ENCODE data around the gene SPTBN1. TPM values are rescaled to one million over a fixed set of nuclear protein-coding genes. Genes with fewer than 3 reads are reported as not detected.

Gene SPTBN1
- total and polyA plus RNA-seq, 9 of the 15 experiments (the other 6 are each of a cell fraction or from before 2014, with no cell fraction given): 8.9 to 66.8 (median 31.4) TPM

DNA sequence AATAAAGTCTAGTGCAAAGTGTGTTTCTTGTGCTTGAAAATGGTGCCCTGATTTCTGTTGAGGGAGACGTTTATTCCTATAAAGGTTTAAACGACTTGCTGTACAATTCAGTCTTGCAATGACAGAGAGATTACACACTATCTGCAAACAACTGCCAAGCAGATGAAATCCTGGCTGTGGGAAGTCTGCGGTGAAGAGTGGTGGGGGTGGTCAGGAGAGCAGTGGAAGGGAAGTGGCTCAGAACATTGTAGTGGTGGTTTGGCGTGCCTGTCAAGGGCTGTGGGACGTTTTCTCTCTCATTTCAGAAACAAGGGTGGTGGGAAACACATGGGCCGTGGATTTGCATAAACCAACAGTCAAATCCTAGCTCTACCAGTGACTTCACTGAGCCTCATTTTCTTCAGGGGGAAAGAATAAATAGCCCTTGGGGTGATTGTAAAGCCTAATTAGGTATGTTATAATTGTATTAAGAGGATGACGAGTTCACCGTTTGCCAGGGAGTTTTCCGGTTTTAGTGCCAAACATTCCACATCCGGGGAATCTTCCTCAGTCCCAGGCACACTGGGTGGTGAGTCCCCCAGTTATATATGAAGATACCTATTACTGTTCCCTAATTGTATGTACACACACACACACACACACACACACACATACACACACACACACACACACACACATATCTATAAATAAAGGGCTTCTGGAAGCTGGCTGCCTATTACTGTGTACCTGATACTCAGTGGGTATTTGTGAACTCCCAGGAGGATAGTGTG is 115.0 kb downstream of the SPTBN1 start (continued):
- TF ChIP-seq, protein P1, sequence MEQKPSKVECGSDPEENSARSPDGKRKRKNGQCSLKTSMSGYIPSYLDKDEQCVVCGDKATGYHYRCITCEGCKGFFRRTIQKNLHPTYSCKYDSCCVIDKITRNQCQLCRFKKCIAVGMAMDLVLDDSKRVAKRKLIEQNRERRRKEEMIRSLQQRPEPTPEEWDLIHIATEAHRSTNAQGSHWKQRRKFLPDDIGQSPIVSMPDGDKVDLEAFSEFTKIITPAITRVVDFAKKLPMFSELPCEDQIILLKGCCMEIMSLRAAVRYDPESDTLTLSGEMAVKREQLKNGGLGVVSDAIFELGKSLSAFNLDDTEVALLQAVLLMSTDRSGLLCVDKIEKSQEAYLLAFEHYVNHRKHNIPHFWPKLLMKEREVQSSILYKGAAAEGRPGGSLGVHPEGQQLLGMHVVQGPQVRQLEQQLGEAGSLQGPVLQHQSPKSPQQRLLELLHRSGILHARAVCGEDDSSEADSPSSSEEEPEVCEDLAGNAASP (IDR thresholded peaks at IDR 0.05): no peak
- peak; percentile 35; the same call in 1 of the 2 replicates for TF ChIP-seq NFE2 (IDR thresholded peaks at IDR 0.05; ENCODE audit: low read depth)
- no peak for TF ChIP-seq ZNF184 (CRISPR knock-in tag; IDR thresholded peaks at IDR 0.05)
- TF ChIP-seq SMC3 (conservative IDR thresholded peaks at IDR 0.05; ENCODE audit: insufficient read depth, low read depth, low read length): no peak
- TF ChIP-seq, protein P2, sequence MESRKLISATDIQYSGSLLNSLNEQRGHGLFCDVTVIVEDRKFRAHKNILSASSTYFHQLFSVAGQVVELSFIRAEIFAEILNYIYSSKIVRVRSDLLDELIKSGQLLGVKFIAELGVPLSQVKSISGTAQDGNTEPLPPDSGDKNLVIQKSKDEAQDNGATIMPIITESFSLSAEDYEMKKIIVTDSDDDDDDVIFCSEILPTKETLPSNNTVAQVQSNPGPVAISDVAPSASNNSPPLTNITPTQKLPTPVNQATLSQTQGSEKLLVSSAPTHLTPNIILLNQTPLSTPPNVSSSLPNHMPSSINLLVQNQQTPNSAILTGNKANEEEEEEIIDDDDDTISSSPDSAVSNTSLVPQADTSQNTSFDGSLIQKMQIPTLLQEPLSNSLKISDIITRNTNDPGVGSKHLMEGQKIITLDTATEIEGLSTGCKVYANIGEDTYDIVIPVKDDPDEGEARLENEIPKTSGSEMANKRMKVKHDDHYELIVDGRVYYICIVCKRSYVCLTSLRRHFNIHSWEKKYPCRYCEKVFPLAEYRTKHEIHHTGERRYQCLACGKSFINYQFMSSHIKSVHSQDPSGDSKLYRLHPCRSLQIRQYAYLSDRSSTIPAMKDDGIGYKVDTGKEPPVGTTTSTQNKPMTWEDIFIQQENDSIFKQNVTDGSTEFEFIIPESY (CRISPR knock-in tag; IDR thresholded peaks at IDR 0.05): no peak
- TF ChIP-seq, protein P3, sequence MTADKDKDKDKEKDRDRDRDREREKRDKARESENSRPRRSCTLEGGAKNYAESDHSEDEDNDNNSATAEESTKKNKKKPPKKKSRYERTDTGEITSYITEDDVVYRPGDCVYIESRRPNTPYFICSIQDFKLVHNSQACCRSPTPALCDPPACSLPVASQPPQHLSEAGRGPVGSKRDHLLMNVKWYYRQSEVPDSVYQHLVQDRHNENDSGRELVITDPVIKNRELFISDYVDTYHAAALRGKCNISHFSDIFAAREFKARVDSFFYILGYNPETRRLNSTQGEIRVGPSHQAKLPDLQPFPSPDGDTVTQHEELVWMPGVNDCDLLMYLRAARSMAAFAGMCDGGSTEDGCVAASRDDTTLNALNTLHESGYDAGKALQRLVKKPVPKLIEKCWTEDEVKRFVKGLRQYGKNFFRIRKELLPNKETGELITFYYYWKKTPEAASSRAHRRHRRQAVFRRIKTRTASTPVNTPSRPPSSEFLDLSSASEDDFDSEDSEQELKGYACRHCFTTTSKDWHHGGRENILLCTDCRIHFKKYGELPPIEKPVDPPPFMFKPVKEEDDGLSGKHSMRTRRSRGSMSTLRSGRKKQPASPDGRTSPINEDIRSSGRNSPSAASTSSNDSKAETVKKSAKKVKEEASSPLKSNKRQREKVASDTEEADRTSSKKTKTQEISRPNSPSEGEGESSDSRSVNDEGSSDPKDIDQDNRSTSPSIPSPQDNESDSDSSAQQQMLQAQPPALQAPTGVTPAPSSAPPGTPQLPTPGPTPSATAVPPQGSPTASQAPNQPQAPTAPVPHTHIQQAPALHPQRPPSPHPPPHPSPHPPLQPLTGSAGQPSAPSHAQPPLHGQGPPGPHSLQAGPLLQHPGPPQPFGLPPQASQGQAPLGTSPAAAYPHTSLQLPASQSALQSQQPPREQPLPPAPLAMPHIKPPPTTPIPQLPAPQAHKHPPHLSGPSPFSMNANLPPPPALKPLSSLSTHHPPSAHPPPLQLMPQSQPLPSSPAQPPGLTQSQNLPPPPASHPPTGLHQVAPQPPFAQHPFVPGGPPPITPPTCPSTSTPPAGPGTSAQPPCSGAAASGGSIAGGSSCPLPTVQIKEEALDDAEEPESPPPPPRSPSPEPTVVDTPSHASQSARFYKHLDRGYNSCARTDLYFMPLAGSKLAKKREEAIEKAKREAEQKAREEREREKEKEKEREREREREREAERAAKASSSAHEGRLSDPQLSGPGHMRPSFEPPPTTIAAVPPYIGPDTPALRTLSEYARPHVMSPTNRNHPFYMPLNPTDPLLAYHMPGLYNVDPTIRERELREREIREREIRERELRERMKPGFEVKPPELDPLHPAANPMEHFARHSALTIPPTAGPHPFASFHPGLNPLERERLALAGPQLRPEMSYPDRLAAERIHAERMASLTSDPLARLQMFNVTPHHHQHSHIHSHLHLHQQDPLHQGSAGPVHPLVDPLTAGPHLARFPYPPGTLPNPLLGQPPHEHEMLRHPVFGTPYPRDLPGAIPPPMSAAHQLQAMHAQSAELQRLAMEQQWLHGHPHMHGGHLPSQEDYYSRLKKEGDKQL (CRISPR knock-in tag; IDR thresholded peaks at IDR 0.05; ENCODE audit: borderline replicate concordance): no peak
- TF ChIP-seq RUNX1 (IDR thresholded peaks at IDR 0.05; ENCODE audit: low read depth): peak; percentile 88; the same call in 1 of the 2 replicates
- TF ChIP-seq MTA2 (IDR thresholded peaks at IDR 0.05; ENCODE audit: low read depth): 0 out of 2 replicates have a peak, but pooled peaks have one; percentile 29
- peak; percentile 58; the same call in 1 of the 2 replicates for TF ChIP-seq SMARCC2 (IDR thresholded peaks at IDR 0.05; ENCODE audit: low read depth)
- TF ChIP-seq BHLHE40 (IDR thresholded peaks at IDR 0.05; ENCODE audit: low read length): peak; percentile 63
- TF ChIP-seq SAFB (IDR thresholded peaks at IDR 0.05; ENCODE audit: borderline replicate concordance, low read depth, low read length): no peak
- TF ChIP-seq ATF1 (CRISPR knock-in tag; IDR thresholded peaks at IDR 0.05): no peak
- TF ChIP-seq ATF1 (tag; IDR thresholded peaks at IDR 0.05): peak; percentile 22; the same call in 1 of the 2 replicates
- TF ChIP-seq, protein P4, sequence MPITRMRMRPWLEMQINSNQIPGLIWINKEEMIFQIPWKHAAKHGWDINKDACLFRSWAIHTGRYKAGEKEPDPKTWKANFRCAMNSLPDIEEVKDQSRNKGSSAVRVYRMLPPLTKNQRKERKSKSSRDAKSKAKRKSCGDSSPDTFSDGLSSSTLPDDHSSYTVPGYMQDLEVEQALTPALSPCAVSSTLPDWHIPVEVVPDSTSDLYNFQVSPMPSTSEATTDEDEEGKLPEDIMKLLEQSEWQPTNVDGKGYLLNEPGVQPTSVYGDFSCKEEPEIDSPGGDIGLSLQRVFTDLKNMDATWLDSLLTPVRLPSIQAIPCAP (CRISPR knock-in tag; IDR thresholded peaks at IDR 0.05; ENCODE audit: borderline replicate concordance): no peak
- TF ChIP-seq RBM39 (optimal IDR thresholded peaks at IDR 0.05; ENCODE audit: low read depth, low read length): no peak
- no peak for TF ChIP-seq ZNF830 (CRISPR knock-in tag; IDR thresholded peaks at IDR 0.05)
- no peak for TF ChIP-seq ZNF57 (CRISPR knock-in tag; IDR thresholded peaks at IDR 0.05)
- TF ChIP-seq CC2D1A (IDR thresholded peaks at IDR 0.05): no peak

All from K562 (cell line).